ENCODE data around the gene LMNA.

Gene LMNA

DNA sequence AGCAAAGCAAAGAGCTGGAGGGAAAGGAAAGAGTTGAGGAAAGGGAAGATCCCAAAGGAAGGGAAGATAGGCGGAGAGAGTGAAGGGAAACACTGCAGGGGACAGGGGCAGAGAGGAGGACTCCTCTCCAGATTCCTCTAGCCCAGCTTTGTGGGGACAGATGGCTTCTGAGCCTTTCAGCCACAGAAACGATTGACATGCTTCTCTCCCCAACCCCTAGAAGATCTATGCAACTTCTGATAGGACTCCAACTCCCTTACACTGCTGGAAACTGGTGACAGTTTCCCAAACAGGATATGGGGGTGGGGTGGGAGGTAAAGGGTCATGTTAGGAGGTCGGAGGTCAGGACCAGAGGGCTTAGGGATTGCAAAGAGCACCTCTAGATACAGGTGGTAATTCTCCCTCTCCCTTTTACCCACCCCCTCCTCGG is 38.7 kb upstream of the LMNA start:
- Histone ChIP-seq H3K27me3 (ENCODE audit: control insufficient read depth, insufficient read depth, low read length) (no peaks in the 10 kb centered on the region), H3K9ac (ENCODE audit: low read length) (no peak overlapping the region), H3K4me3 (ENCODE audit: low read length) (peak overlapping the region; percentile 67), H3K4me1 (ENCODE audit: control insufficient read depth, insufficient read depth, low read length) (peaks cover 6% of the 10 kb centered on the region), H3K36me3 (ENCODE audit: control insufficient read depth, insufficient read depth, low read length) (no peaks in the 10 kb centered on the region), H3K27ac (ENCODE audit: low read depth, low read length) (no peak overlapping the region)

DNA sequence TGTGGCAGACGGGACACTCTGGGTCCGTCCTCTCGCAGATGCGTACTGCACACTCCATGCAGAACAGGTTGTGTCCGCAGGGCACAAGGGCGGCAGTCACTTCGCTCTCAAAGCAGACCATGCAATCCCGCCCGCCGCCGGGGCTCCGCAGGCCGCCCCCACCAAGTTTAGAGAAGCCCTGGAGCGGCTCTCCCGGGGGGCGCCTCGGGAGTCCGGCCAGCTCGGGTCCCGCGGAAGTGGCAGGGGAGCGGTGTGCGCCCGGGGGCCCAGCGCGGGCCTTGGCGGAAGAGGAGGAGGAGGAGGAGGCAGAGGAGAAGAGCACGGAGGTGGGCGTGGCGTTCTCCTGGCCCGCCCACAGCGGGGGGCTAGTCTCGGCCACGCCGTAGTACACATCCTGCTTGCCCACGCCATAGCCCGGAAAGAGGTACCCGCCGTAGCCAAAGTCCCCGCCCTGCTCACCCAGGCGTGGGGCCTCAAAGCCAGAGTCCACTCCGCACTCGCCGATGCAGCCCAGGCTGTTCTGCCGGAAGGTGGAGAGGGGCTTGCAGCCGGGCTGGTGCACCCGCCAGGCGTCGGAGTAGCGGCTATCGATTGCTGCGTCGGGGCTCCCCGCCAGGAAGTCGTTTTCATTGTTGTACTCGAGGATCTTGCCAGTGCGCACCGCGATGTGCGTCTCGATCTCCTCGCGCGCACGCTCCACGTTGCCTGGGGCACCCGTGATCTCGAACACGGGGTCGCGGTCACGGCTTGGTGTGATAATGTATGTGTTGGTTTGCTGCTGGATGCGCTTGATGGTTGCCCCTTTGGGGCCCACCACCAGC is 37.7 kb upstream of the LMNA start:
- Histone ChIP-seq H3K4me1 (ENCODE audit: control insufficient read depth, insufficient read depth, low read length) (peaks cover 6% of the 10 kb centered on the region), H3K27me3 (ENCODE audit: control insufficient read depth, insufficient read depth, low read length) (no peaks in the 10 kb centered on the region), H3K27ac (ENCODE audit: low read depth, low read length) (no peak overlapping the region), H3K9ac (ENCODE audit: low read length) (no peak overlapping the region), H3K4me3 (ENCODE audit: low read length) (peak overlapping the region; percentile 67), H3K36me3 (ENCODE audit: control insufficient read depth, insufficient read depth, low read length) (no peaks in the 10 kb centered on the region)

DNA sequence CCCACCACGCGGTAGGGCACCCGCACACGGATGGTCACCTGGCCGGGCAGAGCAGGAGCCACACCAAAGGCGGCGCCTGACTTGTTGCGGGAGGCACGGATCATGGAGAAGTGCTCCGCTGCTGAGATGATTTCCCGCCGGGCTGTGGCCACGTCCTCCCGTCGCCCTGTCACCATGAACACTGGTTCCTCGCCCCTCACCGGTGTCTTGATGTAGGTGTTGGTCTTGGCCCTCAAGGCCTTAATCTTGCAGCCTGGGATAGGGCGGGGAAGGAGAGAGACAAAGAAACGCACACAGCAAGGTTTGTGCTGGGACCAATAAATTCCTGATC is 37.1 kb upstream of the LMNA start:
- H3K27ac ChIP-seq (ENCODE audit: low read depth, low read length) = no peak overlapping the region
- no peak overlapping the region for H3K4me3 ChIP-seq (ENCODE audit: low read length)
- no peak overlapping the region for H3K9ac ChIP-seq (ENCODE audit: low read length)
- no peaks in the 10 kb centered on the region for H3K27me3 ChIP-seq (ENCODE audit: control insufficient read depth, insufficient read depth, low read length)
- no peaks in the 10 kb centered on the region for H3K36me3 ChIP-seq (ENCODE audit: control insufficient read depth, insufficient read depth, low read length)
- H3K4me1 ChIP-seq (ENCODE audit: control insufficient read depth, insufficient read depth, low read length) = peaks cover 6% of the 10 kb centered on the region

DNA sequence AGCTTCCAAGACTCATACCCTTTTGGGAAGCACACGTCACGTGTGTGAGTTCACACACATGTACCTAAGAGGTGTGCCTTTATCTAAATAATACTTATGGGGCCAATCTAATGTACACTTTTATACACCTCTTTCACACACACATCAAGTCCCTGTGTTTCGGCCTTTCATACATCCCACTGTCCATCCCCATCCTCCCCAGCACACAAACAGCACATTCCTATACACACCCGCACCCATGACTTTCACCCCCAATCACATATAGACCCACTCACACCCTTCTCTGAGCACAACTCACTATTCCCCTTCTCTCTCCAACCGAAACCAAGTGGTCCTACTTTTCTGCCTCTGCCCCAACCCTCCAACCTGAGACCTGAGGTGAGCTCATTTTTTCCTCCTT is 35.8 kb upstream of the LMNA start:
- Histone ChIP-seq H3K27me3 (ENCODE audit: control insufficient read depth, insufficient read depth, low read length) (no peaks in the 10 kb centered on the region), H3K27ac (ENCODE audit: low read depth, low read length) (no peak overlapping the region), H3K36me3 (ENCODE audit: control insufficient read depth, insufficient read depth, low read length) (no peaks in the 10 kb centered on the region), H3K4me1 (ENCODE audit: control insufficient read depth, insufficient read depth, low read length) (peaks cover 6% of the 10 kb centered on the region), H3K4me3 (ENCODE audit: low read length) (no peak overlapping the region), H3K9ac (ENCODE audit: low read length) (no peak overlapping the region)

DNA sequence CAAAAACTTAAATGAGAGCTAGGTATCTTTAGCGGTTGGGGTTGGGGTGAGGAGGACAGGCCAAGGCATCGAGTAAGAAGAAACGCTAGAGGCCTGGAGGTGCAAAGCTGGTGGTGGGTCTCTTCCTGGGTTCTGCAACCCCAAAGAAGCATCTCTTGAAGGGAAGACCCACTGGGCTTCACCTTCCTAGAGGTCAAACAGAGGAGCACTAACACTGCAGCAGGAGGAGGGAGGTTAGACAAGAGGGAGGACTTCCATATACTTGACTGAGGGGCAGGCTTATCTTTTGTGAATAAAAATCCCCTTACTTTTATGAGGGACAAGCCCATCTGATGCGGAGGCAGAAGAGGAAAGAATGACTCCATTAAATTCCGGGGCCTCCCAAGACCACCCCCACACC is 34.7 kb upstream of the LMNA start:
- Histone ChIP-seq H3K4me3 (ENCODE audit: low read length) (no peak overlapping the region), H3K9ac (ENCODE audit: low read length) (no peak overlapping the region), H3K27me3 (ENCODE audit: control insufficient read depth, insufficient read depth, low read length) (no peaks in the 10 kb centered on the region), H3K4me1 (ENCODE audit: control insufficient read depth, insufficient read depth, low read length) (peaks cover 6% of the 10 kb centered on the region), H3K36me3 (ENCODE audit: control insufficient read depth, insufficient read depth, low read length) (no peaks in the 10 kb centered on the region), H3K27ac (ENCODE audit: low read depth, low read length) (no peak overlapping the region)

DNA sequence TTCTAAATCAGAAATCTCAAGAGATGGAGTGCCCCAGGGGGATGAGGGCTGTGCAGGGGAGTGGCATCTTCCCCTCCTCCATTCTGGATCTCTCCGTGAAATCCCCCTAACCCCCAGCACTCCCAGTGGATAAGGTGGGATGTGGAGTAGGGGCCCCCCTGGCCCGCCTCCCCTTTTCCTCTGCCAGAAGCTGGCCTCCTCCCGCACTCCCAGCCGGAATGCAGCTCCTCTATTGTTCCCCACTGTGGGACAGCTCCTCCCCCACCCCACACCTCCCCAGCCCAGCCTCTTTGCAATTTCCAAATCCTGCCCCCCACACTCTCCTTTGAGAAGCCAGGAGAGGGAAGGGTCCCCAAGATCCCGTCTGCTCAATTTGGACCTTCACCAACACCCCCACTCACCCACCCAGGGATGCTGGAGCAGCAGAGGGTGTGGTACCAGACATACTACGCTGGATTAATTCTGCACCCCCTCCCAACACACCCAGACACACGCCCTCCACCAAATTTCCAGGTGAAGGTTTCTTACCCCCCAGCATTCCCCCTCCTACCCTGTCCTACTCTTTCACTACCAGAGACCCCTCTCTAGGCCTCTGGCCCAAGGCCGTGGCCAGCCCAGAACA is 34.2 kb upstream of the LMNA start:
- Histone ChIP-seq H3K36me3 (ENCODE audit: control insufficient read depth, insufficient read depth, low read length) (no peaks in the 10 kb centered on the region), H3K27ac (ENCODE audit: low read depth, low read length) (no peak overlapping the region), H3K4me3 (ENCODE audit: low read length) (no peak overlapping the region), H3K9ac (ENCODE audit: low read length) (no peak overlapping the region), H3K4me1 (ENCODE audit: control insufficient read depth, insufficient read depth, low read length) (peaks cover 6% of the 10 kb centered on the region), H3K27me3 (ENCODE audit: control insufficient read depth, insufficient read depth, low read length) (no peaks in the 10 kb centered on the region)

DNA sequence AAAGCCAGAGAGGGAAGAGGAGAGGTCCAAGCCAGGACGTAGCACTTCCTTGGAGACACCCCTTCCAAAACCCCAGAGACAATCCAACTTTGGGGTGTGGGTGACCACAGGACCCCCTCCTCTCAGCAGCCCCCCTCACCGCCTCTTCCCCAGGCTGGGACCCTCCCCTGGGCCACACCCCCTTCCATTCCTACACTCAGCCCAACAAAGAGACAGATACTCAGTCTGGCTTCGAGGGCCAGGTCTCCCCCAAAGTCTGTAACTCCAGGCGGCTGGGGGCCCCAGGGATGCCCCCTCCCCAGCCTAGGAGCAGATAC is 33.7 kb upstream of the LMNA start:
- Histone ChIP-seq H3K4me3 (ENCODE audit: low read length) (no peak overlapping the region), H3K36me3 (ENCODE audit: control insufficient read depth, insufficient read depth, low read length) (no peaks in the 10 kb centered on the region), H3K27ac (ENCODE audit: low read depth, low read length) (no peak overlapping the region), H3K9ac (ENCODE audit: low read length) (no peak overlapping the region), H3K27me3 (ENCODE audit: control insufficient read depth, insufficient read depth, low read length) (no peaks in the 10 kb centered on the region), H3K4me1 (ENCODE audit: control insufficient read depth, insufficient read depth, low read length) (peaks cover 3% of the 10 kb centered on the region)

DNA sequence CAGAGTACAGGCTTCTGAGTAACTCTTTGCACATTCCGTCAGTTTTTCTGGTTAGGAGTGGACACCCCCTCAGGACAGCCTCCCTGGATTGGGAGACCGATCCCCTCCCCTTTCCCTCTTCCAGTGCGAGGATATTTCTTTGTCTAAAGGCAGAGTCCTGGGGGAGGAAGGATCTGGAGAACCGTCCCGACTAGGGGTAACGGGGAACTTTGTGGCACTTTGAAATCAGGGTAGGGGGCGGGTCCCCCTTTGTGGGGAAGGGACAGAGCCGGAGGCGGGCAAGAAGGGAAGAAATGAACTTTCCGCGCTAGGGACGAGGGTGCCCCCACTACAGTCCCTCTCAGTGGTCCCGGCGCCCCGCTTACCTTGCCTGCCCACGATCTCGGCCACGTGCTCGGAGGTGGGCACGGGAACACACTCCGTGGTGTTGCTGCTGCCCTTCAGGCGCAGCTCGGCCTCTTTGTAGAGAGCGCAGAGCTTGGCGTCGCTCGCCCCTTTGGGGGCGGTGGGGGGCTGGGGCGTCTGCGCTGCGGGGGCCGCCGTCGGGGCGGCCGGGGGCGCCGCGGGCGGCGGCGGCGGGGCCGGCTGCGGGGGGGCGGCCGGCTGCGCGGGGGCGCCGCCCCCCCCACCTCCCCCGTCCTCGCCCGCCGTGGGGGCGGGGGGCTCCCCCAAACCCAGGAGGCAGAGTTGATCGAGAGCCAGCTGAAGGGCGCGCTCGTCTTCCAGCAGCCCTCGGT is 33.2 kb upstream of the LMNA start:
- H3K27me3 ChIP-seq (ENCODE audit: control insufficient read depth, insufficient read depth, low read length) = no peaks in the 10 kb centered on the region
- H3K9ac ChIP-seq (ENCODE audit: low read length) = no peak overlapping the region
- H3K4me1 ChIP-seq (ENCODE audit: control insufficient read depth, insufficient read depth, low read length) = no peaks in the 10 kb centered on the region
- no peaks in the 10 kb centered on the region for H3K36me3 ChIP-seq (ENCODE audit: control insufficient read depth, insufficient read depth, low read length)
- peak overlapping the region; percentile 5 for H3K4me3 ChIP-seq (ENCODE audit: low read length)
- no peak overlapping the region for H3K27ac ChIP-seq (ENCODE audit: low read depth, low read length)

DNA sequence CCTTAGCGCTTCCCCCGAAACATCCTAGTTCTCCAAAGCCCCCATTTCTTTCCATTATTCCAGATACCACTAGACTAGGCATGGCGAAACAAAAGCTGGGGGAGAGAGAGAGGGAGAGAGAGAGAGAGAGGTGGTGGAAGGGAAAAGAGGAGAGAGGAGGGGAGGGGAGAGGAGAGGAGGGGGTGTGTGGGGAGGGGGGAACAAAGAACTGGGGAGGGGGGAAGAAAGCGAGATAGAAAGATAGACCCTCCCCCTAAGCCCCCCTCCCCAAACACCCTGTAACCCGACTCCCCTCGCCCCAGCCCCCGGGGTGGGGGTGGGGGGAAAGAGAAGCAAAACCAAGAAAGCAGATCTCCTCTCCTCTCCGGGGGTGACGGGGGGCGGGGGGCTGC is 32.6 kb upstream of the LMNA start:
- H3K27ac ChIP-seq (ENCODE audit: low read depth, low read length) = no peak overlapping the region
- H3K36me3 ChIP-seq (ENCODE audit: control insufficient read depth, insufficient read depth, low read length) = no peaks in the 10 kb centered on the region
- no peaks in the 10 kb centered on the region for H3K4me1 ChIP-seq (ENCODE audit: control insufficient read depth, insufficient read depth, low read length)
- H3K9ac ChIP-seq (ENCODE audit: low read length) = no peak overlapping the region
- peak overlapping the region; percentile 79 for H3K4me3 ChIP-seq (ENCODE audit: low read length)
- no peaks in the 10 kb centered on the region for H3K27me3 ChIP-seq (ENCODE audit: control insufficient read depth, insufficient read depth, low read length)

DNA sequence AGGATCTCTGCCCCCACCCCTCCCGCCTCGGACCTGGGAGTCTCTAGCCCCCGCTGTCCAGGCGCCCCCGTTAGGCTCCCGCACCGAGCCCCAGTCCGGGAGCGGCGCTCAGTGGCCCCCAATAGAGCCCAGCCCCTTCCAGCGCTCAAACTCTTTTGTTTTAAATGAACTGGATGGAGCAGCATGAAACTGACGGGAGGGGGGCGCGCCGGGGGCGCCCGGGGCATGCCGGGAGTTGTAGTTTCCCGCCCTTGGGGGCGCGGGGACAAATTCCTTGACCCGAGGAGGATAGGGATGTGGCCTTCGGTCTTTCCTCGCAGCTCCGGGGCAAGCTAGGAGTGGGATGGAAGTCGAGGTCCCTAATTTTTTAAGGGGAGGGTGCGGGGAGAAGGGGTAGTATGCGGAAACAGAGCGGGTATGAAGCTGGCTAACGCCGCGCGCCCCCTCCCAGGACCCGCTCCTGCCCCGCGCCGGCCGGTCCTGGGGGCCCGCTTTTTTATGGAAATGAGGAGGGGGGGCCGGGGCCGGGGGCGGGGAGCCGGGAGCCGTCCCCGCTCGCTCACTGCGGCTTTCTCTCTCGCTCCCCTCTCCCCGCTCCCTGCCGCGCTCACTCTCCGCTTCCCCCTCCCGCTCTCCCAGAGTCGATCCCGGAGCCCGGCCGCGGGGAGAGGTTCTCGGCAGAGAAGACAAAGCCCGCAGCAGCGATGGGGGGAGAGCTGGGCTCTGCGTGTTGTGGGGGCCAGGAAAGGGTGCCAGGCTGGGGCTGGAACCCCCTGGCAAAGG is 32.0 kb upstream of the LMNA start, which contains the start of gene MEX3A:
Gene MEX3A, minus strand, starts transcription at position 157 of the 783 bp plus-strand sequence. CDS start 467 bp downstream, outside the sequence.
- Histone ChIP-seq H3K36me3 (ENCODE audit: control insufficient read depth, insufficient read depth, low read length) (no peaks in the 10 kb centered on the region), H3K27ac (ENCODE audit: low read depth, low read length) (peak within 1 kb of the TSS; percentile 55), H3K27me3 (ENCODE audit: control insufficient read depth, insufficient read depth, low read length) (no peaks in the 10 kb centered on the region), H3K4me1 (ENCODE audit: control insufficient read depth, insufficient read depth, low read length) (no peaks in the 10 kb centered on the region), H3K4me3 (ENCODE audit: low read length) (peak within 1 kb of the TSS; percentile 79), H3K9ac (ENCODE audit: low read length) (no peak within 1 kb of the TSS)

DNA sequence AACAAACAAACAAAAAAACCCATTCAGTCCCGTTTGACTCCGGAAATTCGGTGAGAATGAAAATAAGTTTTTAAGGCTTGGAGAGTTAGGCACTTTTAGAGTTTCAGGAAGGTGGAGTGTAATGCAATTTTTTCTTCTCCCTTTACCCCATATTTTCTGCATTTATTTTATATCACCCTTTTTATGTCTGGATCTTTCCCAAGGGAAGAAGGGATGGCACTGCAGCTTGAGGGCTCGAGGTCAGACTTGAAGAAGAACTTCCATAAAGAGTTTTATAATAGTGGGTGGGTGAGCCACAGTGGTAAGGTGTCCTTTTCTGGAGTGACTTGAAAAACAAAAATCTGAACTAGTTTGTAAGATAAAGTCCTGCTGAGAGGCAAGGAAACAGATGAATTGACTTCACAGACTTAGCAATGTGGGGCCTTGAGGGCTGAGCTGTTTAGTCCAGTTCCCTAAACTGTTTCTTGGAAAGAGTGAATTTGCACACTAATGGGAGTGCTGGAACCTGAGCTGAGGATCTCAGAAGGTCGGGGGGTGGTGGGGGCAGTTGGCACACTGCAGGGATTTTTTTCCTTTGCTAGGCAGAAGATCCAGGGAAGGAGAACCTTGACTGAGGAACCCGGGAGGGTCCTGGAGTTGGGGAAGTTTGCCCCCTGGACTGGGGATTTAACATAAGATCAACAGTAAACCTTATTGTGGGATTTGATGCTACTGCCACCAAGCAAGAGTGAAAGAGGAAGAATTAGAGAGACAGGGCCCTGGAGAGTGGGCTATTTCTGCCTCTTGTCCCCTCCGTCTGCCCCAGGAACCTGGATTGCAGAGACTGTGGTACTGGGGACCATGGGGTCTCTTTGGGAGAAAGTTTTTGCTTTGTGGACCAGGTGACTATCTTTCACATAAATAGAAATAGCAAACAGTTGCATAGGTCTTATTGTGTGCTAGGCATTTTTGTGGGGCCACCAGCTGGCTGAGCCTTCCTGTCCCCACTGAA is 30.4 kb upstream of the LMNA start:
- Histone ChIP-seq H3K27ac (ENCODE audit: low read depth, low read length) (no peak overlapping the region), H3K4me1 (ENCODE audit: control insufficient read depth, insufficient read depth, low read length) (no peaks in the 10 kb centered on the region), H3K4me3 (ENCODE audit: low read length) (no peak overlapping the region), H3K9ac (ENCODE audit: low read length) (no peak overlapping the region), H3K36me3 (ENCODE audit: control insufficient read depth, insufficient read depth, low read length) (no peaks in the 10 kb centered on the region), H3K27me3 (ENCODE audit: control insufficient read depth, insufficient read depth, low read length) (no peaks in the 10 kb centered on the region)

Data from rectal smooth muscle tissue (tissue), 1 donor.